ENCODE measurements around the gene HSCB.
"Not testable (repeated sequence)": the region's sequence is repeated elsewhere in the genome, so short reads cannot be mapped to it uniquely, and the experiment has no call there.

The HSCB gene

GRCh38 chr22:28795932-28796856 lies 54.4 kb downstream of the HSCB start:
- peak; percentile 28 for FAIRE-seq
- no peak for DNase-seq (ENCODE audit: insufficient read length, low spot score)
- TF ChIP-seq POLR2A (IDR thresholded peaks at IDR 0.05; ENCODE audit: low read depth, low read length): no peak
- 0 out of 2 replicates have a peak, but pooled peaks have one; percentile 18 for TF ChIP-seq POLR2AphosphoS5 (IDR thresholded peaks at IDR 0.05; ENCODE audit: low read depth, low read length)

- no peak for DNase-seq (ENCODE audit: insufficient read length, low spot score)
- no peak for FAIRE-seq
- no peak for TF ChIP-seq PAX5 (IDR thresholded peaks at IDR 0.05; ENCODE audit: insufficient read depth, low read length, severe bottlenecking)
- TF ChIP-seq TAF1 (IDR thresholded peaks at IDR 0.05; ENCODE audit: low read depth, low read length): no peak
- TF ChIP-seq POU2F2 (IDR thresholded peaks at IDR 0.05; ENCODE audit: low read depth, low read length): no peak
- no peak for TF ChIP-seq POLR2AphosphoS5 (IDR thresholded peaks at IDR 0.05; ENCODE audit: low read depth, low read length)
- TF ChIP-seq SPI1 (IDR thresholded peaks at IDR 0.05; ENCODE audit: low read depth, low read length): no peak
- TF ChIP-seq POLR2A (IDR thresholded peaks at IDR 0.05; ENCODE audit: low read depth, low read length): no peak
Observed at GRCh38 chr22:28798810-28799605, 57.2 kb downstream of the HSCB start.

- TF ChIP-seq POLR2A (IDR thresholded peaks at IDR 0.05; ENCODE audit: low read depth, low read length): no peak; the same call in 1 of the 2 replicates
- TF ChIP-seq SPI1 (IDR thresholded peaks at IDR 0.05; ENCODE audit: low read depth, low read length): no peak
- TF ChIP-seq POU2F2 (IDR thresholded peaks at IDR 0.05; ENCODE audit: low read depth, low read length): no peak
- no peak for TF ChIP-seq POLR2AphosphoS5 (IDR thresholded peaks at IDR 0.05; ENCODE audit: low read depth, low read length)
- TF ChIP-seq PAX5 (IDR thresholded peaks at IDR 0.05; ENCODE audit: insufficient read depth, low read length, severe bottlenecking): no peak
- no peak for TF ChIP-seq TAF1 (IDR thresholded peaks at IDR 0.05; ENCODE audit: low read depth, low read length)
- FAIRE-seq: no peak
- no peak for DNase-seq (ENCODE audit: insufficient read length, low spot score)
Observed at GRCh38 chr22:28799606-28800307, 57.9 kb downstream of the HSCB start.

GRCh38 chr22:28800308-28801041 lies 58.6 kb downstream of the HSCB start, which contains the start of gene XBP1:
Gene XBP1, minus strand, starts transcription at chr22:28800569.
- peak; percentile 99 for FAIRE-seq

GRCh38 chr22:28801845-28802594 lies 60.2 kb downstream of the HSCB start:
- DNase-seq (ENCODE audit: insufficient read length, low spot score) (no peak), FAIRE-seq (no peak)
- TF ChIP-seq PAX5 (IDR thresholded peaks at IDR 0.05; ENCODE audit: insufficient read depth, low read length, severe bottlenecking) (no peak), POLR2AphosphoS5 (IDR thresholded peaks at IDR 0.05; ENCODE audit: low read depth, low read length) (no peak), POU2F2 (IDR thresholded peaks at IDR 0.05; ENCODE audit: low read depth, low read length) (no peak), SPI1 (IDR thresholded peaks at IDR 0.05; ENCODE audit: low read depth, low read length) (peak; percentile 24; the same call in 1 of the 2 replicates), TAF1 (IDR thresholded peaks at IDR 0.05; ENCODE audit: low read depth, low read length) (no peak)

More at GRCh38 chr22:28800308-28801041, 58.6 kb downstream of the HSCB start, which contains the start of gene XBP1:
- peak; percentile 80 for TF ChIP-seq TAF1 (IDR thresholded peaks at IDR 0.05; ENCODE audit: low read depth, low read length)
- TF ChIP-seq POLR2AphosphoS5 (IDR thresholded peaks at IDR 0.05; ENCODE audit: low read depth, low read length): peak; percentile 81
- TF ChIP-seq SPI1 (IDR thresholded peaks at IDR 0.05; ENCODE audit: low read depth, low read length): no peak
- TF ChIP-seq PAX5 (IDR thresholded peaks at IDR 0.05; ENCODE audit: insufficient read depth, low read length, severe bottlenecking): no peak
- TF ChIP-seq POU2F2 (IDR thresholded peaks at IDR 0.05; ENCODE audit: low read depth, low read length): 0 out of 2 replicates have a peak, but pooled peaks have one; percentile 53
- TF ChIP-seq POLR2A (IDR thresholded peaks at IDR 0.05; ENCODE audit: low read depth, low read length): peak; percentile 83; the same call in 1 of the 2 replicates
- DNase-seq (ENCODE audit: insufficient read length, low spot score): peak; percentile 90

GRCh38 chr22:28802595-28803123 lies 60.8 kb downstream of the HSCB start:
- peak; percentile 45; the same call in 1 of the 2 replicates for TF ChIP-seq SPI1 (IDR thresholded peaks at IDR 0.05; ENCODE audit: low read depth, low read length)
- no peak for TF ChIP-seq TAF1 (IDR thresholded peaks at IDR 0.05; ENCODE audit: low read depth, low read length)
- no peak for TF ChIP-seq POU2F2 (IDR thresholded peaks at IDR 0.05; ENCODE audit: low read depth, low read length)
- TF ChIP-seq POLR2A (IDR thresholded peaks at IDR 0.05; ENCODE audit: low read depth, low read length): no peak
- FAIRE-seq (no peak), DNase-seq (ENCODE audit: insufficient read length, low spot score) (no peak)

GRCh38 chr22:28805426-28805825 lies 63.6 kb downstream of the HSCB start:
- DNase-seq (ENCODE audit: insufficient read length, low spot score); FAIRE-seq: not testable (repeated sequence)
